Globus pallidus (tissue), 1 donor: ENCODE data around the gene PEX10.

Source experiments
- DNase-seq: peaks from one replicate; pipeline ENCODE4 v3.0.0-alpha.2; 2015; ENCODE audit warnings: low spot score

The PEX10 gene

DNA sequence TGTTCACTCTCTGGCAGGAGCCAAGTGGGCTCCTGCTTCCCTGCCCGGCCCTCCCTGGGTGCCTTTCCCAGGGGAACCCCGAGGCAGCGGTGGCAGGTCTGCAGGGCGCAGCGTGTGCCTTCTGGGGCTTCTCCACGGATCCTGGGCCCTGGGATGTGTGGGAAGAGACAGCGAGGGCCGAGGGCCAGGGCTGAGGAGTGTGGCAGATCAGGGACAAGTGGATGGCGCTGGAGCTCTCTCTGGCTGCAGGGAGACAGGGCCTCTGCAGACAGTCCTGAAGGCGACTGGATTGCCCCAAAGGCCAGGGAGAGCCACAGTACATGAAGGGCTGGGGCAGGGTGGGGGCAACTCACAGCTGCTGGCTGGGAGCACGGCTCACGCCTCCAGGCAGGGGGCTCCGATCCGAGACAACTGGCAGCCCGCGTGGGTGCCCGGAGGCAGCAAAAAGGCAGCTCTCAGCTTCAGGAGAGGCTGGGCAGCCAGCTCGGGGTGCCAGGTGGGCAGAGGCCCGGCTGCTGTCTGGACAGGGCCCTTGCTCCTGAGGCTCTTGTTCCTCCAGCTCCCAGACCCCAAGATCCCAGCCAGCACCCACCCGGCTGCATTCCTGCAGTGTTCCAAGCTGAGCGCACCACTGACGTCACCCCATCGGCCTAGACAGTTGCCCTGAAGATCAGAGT lies 37.0 kb downstream of the PEX10 start:
- DNase-seq: no peak

DNA sequence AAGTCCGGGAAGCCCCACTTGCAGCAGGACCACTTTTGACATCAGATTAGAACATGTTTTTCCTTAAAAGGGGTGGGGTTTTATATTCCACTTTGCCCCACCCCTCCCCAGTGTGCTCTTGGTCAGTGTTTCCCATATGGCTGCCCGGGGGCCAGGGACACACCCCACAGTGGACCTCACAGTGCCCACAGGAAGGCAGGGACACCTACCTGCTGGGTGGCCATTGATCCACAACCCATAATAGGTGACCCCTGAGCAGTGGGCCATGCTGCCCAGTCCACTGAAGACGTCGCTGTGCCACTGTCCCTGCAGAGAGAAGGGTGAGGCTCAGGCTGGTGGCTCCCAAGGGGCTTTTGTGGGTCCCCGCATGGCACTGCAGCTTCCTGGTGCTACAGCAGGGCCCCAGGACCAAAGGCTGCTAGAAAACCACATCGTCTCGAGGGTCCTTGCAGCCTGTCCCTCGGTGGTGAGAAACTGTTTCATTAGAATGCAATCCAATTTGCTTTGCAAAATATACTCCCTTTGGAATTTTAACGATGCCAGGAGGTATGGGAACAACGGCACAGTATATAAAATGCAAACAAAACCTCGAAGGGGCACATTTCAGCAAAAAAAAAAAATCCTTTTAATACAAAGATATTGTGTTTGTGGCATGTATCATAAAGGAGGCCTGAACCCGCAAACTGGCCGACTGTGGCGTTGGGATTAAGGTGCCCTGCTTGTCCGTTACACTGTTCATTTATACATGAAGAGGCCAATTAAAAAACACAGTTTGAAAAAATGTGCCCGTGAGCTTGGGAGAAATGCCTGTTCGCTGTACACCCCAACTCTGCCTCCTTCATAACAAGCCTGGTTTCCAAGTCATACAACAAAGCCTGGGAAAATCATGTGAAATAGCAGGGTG lies 37.9 kb downstream of the PEX10 start:
- no peak for DNase-seq

DNA sequence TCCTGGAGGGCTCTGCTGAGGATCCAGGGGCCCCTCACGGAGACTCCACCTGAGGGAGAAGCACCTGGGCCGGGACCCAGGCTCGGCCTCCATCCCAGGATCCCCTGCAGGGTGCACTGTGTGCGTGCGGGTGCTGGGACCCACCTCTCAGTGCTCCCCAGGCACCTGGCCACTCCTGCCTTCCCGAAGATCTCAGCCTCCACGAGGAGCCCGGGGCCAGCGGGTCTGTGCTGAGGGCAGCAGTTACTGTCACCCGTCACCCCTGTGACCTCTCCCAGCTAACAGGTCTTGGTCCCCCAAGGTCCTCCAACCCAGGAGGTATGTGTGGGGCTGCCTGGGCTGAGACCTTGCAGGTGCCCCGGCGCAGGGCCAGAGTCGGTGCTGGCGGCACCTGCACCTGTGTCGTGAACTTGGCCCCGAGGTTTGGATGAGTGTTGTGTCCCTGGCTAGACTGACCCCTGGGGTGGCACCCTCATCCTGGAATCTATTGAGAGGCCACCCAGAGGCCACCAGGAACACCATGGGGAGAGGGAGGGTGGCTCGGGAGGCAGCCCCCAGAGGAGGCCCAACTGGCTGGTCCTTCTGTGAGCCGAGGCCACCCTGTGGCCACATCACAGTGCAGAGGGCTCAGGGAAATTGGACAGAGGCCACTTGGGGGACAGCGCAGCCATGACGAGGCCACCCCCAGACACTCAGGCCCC lies 38.7 kb downstream of the PEX10 start:
- no peak for DNase-seq

DNA sequence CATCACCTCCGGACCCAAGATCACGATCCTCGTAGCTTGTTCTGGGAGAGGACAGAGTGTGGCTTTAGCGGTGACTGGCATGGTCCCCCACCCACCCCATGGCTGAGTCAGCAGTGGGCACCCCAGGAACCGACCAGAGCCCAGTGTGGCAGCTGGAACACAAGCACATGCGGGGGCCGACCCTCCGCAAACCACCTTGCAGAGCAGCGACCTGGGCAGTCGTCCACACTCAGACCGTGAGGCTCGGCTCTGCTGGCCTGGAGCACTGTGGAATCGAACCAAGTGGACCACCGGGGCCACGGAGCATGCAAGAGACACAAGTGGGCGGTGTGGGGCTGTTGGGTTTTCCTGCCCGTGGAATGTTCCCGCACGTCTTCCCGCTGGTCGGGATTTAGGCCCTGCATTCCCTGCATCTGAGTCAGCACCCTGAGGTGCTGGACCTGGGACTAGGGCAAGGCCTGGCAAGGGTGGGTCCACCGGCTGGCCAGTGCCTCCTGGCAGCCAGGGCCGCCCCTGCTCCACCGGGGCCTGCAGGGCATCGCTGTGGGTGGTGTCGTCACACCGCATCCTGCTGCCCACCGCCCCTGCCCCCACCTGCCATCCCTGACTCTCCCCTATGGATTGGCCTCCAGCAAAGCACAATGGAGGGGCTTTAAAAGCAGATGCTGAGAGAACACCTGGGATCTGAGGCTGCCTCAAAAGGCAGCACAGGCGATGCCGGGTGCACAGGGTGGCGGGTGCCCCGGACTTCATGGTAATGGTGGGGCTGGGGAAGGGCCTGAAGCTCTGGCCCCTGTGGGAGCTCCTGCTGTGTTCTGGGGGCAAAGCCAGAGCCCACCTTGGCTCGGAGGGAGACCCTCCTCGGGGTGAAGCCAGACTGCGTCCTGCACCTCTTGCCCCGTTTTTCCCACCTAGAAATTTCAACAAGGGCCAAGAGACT lies 39.5 kb downstream of the PEX10 start:
- no peak for DNase-seq

DNA sequence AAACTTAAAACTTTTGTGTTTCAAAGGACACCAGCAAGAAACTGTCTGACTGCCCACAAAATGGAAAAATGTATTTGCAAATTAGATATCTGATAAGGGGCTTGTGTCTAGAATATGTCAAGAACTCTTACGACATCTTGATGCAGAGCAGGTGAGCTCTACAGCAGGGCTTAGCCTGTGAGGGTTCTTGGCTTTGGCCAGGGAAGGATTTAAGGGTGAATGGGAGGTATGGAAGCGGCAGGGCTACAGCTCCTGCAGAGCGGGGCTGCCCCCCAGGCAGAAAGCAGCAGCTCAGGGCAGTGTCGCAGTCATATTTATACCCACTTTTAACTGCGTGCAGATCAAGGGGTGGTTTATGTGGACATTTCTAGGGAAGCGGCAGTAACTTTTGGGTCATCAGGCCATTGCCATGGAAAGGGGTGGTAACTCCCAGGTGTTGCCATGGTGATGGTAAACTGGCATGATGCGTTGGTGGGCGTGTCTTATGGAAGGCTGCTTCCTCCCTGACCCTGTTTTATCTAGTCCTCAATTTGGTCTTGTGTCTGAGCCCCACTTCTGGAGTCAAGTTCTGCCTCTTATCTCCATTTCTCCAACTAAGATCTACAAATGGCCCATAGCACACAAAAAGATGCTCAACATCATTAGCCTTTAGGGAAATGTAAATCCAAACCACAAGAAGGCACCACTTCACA lies 44.2 kb downstream of the PEX10 start:
- DNase-seq: no peak

DNA sequence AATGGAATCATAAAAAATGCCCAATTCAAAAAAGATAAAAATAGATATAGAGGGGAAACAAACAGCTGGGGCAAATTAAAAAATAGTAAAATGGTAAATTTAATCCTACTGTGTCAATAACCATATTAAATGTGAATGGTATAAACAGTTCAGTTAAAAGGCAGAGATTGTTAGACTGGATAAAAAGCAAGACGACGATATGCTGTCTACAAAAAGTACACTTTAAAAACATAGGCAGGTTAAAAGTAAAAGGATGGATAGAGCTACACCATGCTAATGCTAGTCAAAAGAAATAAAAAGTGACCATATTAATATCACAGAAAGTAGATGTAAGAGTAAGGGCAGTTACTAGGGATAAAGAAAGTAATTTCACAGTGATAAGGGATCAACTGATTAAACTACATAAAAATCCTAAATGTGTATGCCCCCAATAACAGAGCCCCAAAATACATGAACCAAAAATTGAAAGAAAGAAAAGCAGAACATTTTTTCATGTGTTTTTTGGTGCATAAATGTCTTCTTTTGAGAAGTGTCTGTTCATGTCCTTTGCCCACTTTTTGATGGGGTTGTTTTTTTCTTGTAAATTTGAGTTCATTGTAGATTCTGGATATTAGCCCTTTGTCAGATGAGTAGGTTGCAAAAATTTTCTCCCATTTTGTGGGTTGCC lies 48.4 kb downstream of the PEX10 start:
- DNase-seq: no peak

DNA sequence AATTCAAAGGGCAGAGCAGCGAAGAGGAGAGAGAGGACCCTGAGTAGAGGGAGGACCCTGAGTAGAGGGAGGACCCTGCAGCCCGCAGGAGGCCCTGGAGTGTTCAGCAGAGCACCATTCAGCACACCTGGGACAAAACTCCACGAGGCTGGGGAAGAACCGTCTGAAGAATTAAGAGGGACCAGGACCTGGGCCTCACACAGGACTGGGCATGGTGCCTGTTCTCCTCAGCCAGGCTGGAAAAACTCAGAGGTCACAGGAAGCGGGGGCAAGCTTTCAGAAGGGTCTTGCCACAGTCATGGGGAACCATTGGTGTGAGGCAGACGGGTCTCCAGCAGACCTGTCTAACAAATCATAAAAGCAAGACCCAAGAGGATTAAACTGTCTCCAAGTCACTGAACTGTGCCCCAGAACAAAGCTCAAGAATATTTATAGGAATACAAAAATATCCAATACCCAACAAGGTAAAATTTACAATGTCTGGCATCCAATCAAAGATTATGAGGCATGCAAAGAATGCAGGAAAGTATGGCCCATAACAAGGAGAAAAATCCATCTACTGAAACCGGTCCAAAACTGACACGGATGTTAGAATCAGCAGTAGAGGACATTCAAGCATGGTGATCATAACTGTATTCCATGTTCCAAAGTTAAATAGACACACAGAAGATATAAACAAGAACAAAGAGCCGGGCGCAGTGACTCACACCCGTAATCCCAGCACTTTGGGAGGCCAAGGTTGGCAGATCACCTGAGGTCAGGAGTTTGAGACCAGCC lies 51.6 kb downstream of the PEX10 start:
- DNase-seq: no peak

DNA sequence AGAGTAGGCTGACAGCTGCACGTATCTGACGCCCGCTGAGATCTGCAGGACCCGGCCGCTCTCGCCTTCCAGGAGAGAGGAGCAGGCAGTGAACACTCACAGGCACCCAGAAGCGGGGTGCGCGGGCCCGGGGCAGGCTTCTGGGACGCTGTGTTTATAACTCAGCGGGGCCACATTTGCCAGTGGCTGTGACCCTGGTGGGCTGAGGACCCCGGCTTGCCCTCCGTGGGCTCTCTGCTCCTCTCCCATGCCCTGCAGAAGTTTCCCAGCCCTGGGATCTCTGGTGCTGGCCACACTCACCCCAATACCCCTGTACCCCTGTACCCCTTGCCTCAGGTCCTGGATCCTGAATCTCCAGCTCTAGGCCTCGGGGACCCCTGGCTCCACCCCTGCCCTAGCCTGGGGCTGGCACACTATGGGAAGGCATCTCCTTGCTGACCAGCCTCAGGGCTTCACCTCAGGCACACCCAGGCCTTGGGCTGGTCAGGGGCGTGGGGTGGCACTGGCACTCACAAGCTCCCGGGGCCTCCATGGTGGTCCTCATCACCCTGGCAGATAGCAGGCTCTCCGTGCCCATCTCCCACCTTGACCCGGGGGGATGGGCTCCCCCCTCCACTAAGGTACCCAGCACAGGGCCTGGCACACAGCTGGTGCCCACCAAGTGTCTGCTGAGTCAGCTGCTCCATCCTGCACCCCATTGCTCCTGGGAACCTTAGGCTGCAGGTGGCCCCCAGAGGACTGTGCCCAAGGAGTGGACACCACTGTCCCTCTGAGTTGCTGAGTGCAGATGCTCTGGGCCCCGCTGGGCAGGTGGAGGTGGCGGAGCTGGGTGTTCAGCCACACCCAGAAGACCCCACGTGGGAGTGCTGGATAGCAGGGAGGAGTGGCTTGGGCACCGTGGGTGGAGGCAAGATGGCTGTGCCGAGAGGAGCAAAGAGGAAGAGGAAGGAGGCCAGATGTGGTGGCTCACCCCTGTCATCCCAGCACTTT lies 53.4 kb downstream of the PEX10 start:
- DNase-seq: no peak

DNA sequence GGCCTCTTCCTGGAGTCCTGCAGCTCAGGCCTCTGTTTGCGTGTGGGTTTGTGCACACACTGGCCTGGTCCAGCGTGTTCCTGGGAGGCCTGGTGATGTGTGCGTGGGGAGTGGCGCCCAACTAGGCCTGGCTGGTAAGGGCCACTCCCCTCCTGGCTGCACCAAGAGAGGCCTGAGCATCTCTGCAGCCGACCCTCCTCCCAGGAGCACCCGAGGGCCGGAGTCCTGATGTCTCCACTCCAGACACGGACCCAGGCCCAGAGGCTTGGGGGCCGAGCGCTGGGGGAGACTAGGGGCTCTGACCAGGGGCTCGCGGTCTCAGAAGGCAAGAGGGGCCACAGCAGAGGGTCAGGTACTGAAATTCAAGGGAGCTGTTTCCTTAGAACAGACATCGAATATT lies 54.3 kb downstream of the PEX10 start:
- no peak for DNase-seq

DNA sequence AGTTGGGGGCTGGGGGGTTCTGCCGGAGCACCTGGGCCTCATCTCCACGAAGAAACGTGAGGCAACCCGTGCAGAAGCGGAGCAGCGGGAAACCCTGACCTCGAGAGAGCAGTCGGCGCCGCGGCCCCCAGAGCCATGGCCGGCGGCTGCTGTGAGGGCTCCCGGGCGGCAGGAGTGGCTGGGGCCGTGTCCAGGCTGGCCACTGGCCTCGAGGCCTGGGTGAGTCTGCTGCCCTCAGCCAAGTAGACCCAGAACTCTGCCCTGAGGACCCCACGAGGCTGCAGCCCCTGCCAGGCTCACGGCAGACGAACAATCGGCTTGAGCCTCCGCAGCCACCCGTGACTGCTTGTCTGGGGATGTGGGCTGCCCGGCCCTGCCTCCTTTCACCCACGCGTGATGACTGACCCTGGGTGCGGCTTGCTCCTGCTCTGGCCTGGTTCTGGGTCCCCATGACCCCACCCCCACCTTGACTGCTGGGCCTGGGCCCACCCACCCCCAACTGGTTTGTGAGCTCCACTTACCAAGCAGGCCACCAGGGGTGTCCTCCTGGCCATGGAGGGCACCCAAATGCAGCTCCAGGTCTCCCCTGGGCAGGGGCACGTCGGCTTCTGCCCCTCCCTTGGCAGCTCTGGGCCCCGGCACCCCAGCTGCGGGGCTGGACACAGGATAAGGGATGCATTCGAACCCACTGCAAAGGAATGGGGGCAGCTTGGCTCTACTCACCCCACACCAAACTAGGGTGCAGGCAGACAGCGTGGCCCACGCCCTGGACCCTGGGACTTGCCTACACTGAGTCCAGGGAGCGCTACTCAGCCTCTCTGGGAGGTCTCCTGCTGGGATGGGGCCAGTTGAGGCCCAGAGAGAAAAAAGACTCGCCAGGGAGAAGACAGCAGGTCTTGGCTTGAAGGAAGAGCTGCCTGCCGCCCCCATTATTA lies 55.2 kb downstream of the PEX10 start:
- no peak for DNase-seq

DNA sequence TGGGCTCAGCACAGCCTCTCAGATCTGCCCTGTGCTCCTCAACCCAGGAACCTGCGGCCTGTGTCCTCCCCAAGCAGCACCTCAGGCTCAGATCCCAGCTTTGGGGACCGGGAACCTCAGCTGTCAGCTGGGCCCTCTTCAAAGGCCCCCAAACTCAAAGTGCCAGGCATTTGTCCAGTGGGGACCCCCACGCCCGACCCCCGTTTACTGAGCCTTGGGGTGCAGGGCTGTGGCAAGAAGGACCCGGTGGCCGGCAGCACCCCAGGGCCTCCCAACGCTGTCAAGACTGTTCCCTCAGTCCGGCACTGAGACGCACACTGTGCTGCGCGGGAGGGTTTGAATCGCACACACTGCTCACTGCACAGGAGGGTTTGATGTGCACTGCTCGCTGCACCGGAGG lies 56.0 kb downstream of the PEX10 start:
- DNase-seq: no peak

DNA sequence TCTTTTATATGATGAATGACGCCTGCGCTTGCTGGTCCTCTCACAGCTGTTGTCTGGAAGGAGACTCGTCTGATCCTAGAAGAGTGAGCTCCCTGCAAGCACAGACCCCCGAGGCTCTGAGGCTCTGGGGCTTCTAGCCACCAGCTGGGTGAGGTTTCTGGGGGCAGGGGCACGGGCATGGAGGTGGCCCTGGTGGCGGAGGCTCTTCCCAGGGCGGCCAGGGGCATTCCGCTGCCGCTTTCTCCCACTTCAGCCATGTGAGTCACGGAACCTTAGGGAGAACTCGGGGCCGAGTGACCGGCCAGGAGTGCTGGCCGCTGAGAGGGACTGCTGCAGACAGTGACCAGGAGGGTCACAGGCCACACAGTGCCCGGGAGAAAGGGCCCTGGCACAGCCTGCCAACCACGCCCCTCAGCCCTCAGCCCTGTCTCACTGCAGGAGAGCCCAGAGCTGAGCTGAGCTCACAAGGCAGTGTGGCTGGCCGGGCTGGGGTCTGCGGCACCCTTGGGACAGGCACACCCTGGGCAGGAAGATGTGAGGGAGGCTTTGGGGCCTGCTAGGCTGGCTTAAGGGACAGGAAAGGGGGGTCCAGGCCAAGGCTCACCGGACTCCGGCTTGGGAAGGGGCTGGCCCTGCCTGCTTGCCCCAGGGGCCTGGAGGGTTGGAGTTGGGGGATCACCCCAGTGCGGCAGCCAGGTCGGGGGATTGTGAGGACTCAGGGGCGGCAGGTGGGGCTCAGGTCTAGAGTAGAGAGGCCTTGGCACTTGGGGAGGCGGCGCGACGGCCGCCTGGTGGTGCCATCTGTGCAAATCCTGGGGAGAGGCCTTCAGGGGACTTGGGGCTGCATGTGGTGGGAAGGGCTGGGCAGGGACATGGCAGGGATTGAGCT lies 56.7 kb downstream of the PEX10 start:
- DNase-seq: no peak

DNA sequence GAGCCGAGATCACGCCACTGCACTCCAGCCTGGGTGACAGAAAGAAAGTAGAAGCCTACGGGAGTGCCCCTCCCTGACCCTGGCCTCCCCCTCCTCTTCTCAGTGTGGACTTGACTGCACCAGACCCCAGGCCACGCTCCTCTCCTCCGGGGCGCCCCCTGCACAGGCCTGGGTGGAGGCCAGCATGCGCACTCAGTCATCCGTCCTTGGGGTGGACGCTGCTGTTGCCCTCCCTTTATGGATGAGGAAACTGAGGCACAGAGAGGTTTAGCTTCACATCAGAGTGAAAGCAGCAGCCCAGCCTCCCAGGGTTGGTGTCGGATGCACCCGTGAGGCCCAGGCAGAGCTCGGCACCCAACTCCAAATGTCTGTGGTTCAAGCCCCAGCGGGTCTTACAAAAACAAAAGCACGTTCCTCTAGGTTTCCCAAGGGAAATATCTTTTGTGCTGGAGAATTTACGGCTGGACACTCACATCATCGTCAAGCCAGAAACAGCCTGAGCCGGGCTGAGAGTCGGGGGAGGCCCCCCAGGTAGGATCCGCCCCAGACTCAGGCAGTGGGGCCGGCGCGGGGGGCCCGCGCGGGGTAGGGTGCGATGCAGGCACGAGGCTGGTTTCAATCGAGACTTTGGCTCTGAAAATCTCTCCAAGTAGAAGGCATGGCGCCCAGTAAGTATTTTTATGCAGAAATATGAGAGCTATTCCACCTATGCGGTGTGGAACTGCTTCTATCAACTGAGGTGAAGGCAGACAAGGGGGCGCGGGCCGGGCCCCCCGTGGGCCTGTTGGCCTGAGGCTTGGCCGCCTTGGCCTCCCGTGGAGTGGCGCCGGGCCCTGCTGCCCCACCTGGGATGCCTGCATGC lies 57.6 kb downstream of the PEX10 start:
- DNase-seq: no peak
